Activated T-cell treated with anti-CD3 and anti-CD28 coated beads, Interleukin-2, amount 50 U/mL, for 72 hours (primary cell): Measurements from ENCODE around the gene PMEL. TPM values are rescaled to one million over a fixed set of nuclear protein-coding genes. Genes with fewer than 3 reads are reported as not detected.
"Not testable (repeated sequence)": the region's sequence is repeated elsewhere in the genome, so short reads cannot be mapped to it uniquely, and the experiment has no call there.

Source experiments
- ATAC-seq, 2 donors: fragments of 150-1000 bp; cut with Tn5 transposase; replicated peaks in 1 of 2; 2 replicates each; pipeline ENCODE4 v1.10.0; 2021; ENCODE audit warnings: moderate library complexity in 2 of 2, mild to moderate bottlenecking in 1 of 2
- DNase-seq, 2 donors: peaks; one replicate each; pipeline ENCODE4 v3.0.0; 2021 to 2022; ENCODE audit warnings: mixed read lengths in 1 of 2
- H3K27ac Mint-ChIP-seq: one replicate; pipeline ENCODE4 v1.8.0; 2022; ENCODE audit warnings: mild to moderate bottlenecking, moderate library complexity, mixed read lengths
- H3K27me3 Mint-ChIP-seq: one replicate; pipeline ENCODE4 v1.8.0; 2022; ENCODE audit warnings: low read depth, mixed read lengths
- H3K36me3 Mint-ChIP-seq, 2 donors: one replicate each; pipeline ENCODE4 v1.8.0; 2022; ENCODE audit warnings: mixed read lengths in 2 of 2, mild to moderate bottlenecking in 1 of 2; ENCODE audit not compliant: insufficient read depth in 2 of 2
- H3K4me1 Mint-ChIP-seq: one replicate; pipeline ENCODE4 v1.8.0; 2022; ENCODE audit warnings: low read depth, mixed read lengths
- H3K4me3 Mint-ChIP-seq, 2 donors: one replicate each; pipeline ENCODE4 v1.8.0; 2022; ENCODE audit warnings: mild to moderate bottlenecking in 2 of 2, mixed read lengths in 2 of 2, moderate library complexity in 2 of 2
- H3K9me3 Mint-ChIP-seq, 2 donors: one replicate each; pipeline ENCODE4 v1.8.0; 2022; ENCODE audit warnings: mixed read lengths in 2 of 2
- total RNA-seq, 2 donors: library from RNA; stranded (reverse); gene quantifications; one replicate each; pipeline ENCODE4 v1.2.3, GENCODE V29; 2022

The PMEL gene
- total RNA-seq: 1 to 10 TPM in 1 of 2 donors, under 1 TPM in 1; 1.00 to 1.9 TPM

DNA sequence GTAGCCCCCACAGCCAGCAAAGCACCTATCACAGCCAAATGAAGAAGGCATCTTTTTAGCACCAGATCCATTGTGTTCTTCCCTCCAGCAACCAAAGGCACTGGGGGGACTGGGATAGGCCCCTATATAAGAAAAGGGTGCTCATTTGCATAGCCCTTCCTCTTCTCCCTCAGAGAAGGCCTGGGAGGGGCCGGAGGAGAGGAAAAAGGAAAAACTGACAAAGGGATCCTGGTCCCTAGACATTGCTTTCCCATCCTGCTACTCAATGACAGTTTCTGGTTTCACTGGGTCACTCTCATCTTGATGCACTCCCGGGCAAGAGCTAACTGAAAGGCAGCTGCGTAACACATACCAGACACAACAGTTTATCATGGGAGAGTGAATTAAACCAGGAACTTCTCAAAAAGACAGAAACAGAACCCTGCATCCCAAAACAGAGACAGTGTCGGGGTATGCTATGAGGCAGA lies at the start of gene PMEL:
TSS of gene PMEL (minus strand) at position 102 of the 467 bp plus-strand sequence. CDS start at position 71, 31 bp downstream.
- Mint-ChIP-seq H3K36me3 (peaks cover 11 to 12% of the 10 kb centered on the region in 2 donors), H3K27ac (peak within 1 kb of the TSS; percentile 82), H3K4me3 (peak within 1 kb of the TSS; percentile 99 to 100), H3K27me3 (no peaks in the 10 kb centered on the region), H3K4me1 (peaks cover 37% of the 10 kb centered on the region), H3K9me3 (no peaks in the 10 kb centered on the region)
- no peak for ATAC-seq
- no peak for DNase-seq

DNA sequence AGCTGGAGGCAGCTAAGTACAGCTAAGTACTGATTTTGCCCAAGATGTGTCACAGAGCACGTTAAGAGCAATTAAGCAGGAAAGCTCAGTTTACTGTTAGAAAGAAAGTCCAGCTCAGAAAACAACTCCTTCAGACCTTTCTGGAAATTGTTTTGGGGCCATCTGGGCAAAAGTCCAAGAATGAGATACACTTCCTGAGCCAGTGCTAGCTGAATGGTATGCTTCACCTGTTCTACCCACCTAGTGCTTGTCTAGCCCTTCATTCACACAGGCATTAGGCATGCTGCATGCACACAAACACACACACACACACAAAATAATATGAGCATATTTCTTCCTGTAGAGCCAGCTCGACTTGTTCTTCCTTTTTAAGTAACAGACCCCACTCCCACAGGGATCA lies 48.4 kb upstream of the PMEL start:
- Mint-ChIP-seq H3K4me1 (peaks cover 37% of the 10 kb centered on the region), H3K27me3 (no peaks in the 10 kb centered on the region), H3K4me3 (no peak overlapping the region), H3K27ac (no peak overlapping the region), H3K9me3 (no peaks in the 10 kb centered on the region), H3K36me3 (no peaks in the 10 kb centered on the region)
- DNase-seq (no peak), ATAC-seq (no peak)

GRCh38 chr12:56013482-56013881 lies 47.6 kb upstream of the PMEL start:
- no peaks in the 10 kb centered on the region for H3K27me3 Mint-ChIP-seq
- no peak overlapping the region for H3K4me3 Mint-ChIP-seq
- H3K27ac Mint-ChIP-seq: no peak overlapping the region
- no peak for ATAC-seq
- no peak for DNase-seq
- H3K4me1 Mint-ChIP-seq: peaks cover 44% of the 10 kb centered on the region
- H3K9me3 Mint-ChIP-seq: no peaks in the 10 kb centered on the region
- peaks cover 0 to 2% of the 10 kb centered on the region in 2 donors for H3K36me3 Mint-ChIP-seq

DNA sequence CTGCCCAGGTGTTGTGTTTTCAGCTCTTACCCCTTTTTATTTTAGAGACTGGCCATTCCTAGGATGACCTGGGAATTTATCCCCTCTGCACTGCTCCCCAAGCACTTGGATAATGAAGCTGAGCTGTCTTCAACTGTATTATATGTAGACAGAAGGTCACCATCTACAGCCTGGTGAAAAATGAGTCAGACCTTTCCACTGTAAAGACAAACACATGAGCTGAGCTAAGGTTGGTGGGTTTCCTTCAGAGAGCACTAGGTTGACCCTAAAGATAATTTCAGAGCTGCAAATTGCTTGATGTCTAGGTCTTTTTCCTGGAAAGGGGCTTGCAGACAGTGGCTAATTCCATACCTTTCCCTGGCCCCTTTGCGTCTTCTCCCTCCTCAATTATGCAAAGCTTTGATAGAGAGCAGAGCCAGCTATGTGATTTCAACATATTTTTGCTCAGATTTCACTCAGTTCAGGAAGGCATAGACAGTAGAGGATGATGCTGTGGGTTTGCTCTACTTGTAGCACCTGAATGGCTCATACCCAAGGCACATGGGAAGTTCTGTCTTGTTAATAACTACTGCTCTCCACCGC lies 45.8 kb upstream of the PMEL start:
- Mint-ChIP-seq H3K27ac (no peak overlapping the region), H3K36me3 (peaks cover 0 to 2% of the 10 kb centered on the region in 2 donors), H3K4me1 (peaks cover 58% of the 10 kb centered on the region), H3K27me3 (no peaks in the 10 kb centered on the region), H3K9me3 (no peaks in the 10 kb centered on the region), H3K4me3 (no peak overlapping the region)
- ATAC-seq: no peak
- no peak for DNase-seq

- H3K27ac Mint-ChIP-seq: no peak overlapping the region
- ATAC-seq (no peak), DNase-seq (no peak)
- H3K27me3 Mint-ChIP-seq: no peaks in the 10 kb centered on the region
- H3K9me3 Mint-ChIP-seq: no peaks in the 10 kb centered on the region
- H3K4me3 Mint-ChIP-seq: peak overlapping the region in 1 of 2 donors; percentile 5
- H3K36me3 Mint-ChIP-seq: peaks cover 0 to 2% of the 10 kb centered on the region in 2 donors
- H3K4me1 Mint-ChIP-seq: peaks cover 44% of the 10 kb centered on the region
These were observed 44.3 kb upstream of the PMEL start for GRCh38 chr12:56010111-56010570.

- H3K4me1 Mint-ChIP-seq: peaks cover 44% of the 10 kb centered on the region
- H3K27ac Mint-ChIP-seq: peak overlapping the region; percentile 59
- peak; percentile 80 to 81 for ATAC-seq
- H3K4me3 Mint-ChIP-seq: peak overlapping the region; percentile 83 to 85
- peaks cover 2 to 6% of the 10 kb centered on the region in 2 donors for H3K36me3 Mint-ChIP-seq
- no peaks in the 10 kb centered on the region for H3K9me3 Mint-ChIP-seq
- H3K27me3 Mint-ChIP-seq: no peaks in the 10 kb centered on the region
- peak; percentile 73 to 75 for DNase-seq
These were observed 42.0 kb upstream of the PMEL start for GRCh38 chr12:56007564-56008559.

- DNase-seq (no peak), ATAC-seq (no peak)
- H3K36me3 Mint-ChIP-seq: peaks cover 2 to 6% of the 10 kb centered on the region in 2 donors
- no peaks in the 10 kb centered on the region for H3K27me3 Mint-ChIP-seq
- H3K4me1 Mint-ChIP-seq: peaks cover 26% of the 10 kb centered on the region
- no peaks in the 10 kb centered on the region for H3K9me3 Mint-ChIP-seq
- no peak overlapping the region for H3K4me3 Mint-ChIP-seq
- no peak overlapping the region for H3K27ac Mint-ChIP-seq
These were observed 38.4 kb upstream of the PMEL start for GRCh38 chr12:56004211-56004610.

GRCh38 chr12:56003376-56003775 lies 37.5 kb upstream of the PMEL start:
- not testable (repeated sequence) for H3K9me3 Mint-ChIP-seq, H3K27me3 Mint-ChIP-seq
- peaks cover 19% of the 10 kb centered on the region for H3K4me1 Mint-ChIP-seq

GRCh38 chr12:56001487-56002100 lies 35.8 kb upstream of the PMEL start:
- Mint-ChIP-seq H3K27me3 (no peaks in the 10 kb centered on the region), H3K36me3 (peaks cover 0 to 7% of the 10 kb centered on the region in 2 donors), H3K9me3 (no peaks in the 10 kb centered on the region), H3K4me3 (no peak overlapping the region), H3K27ac (no peak overlapping the region), H3K4me1 (peaks cover 16% of the 10 kb centered on the region)
- ATAC-seq (no peak), DNase-seq (no peak)

More at GRCh38 chr12:56003376-56003775, 37.5 kb upstream of the PMEL start:
- DNase-seq, H3K36me3 Mint-ChIP-seq, H3K27ac Mint-ChIP-seq, ATAC-seq, H3K4me3 Mint-ChIP-seq: not testable (repeated sequence)

DNA sequence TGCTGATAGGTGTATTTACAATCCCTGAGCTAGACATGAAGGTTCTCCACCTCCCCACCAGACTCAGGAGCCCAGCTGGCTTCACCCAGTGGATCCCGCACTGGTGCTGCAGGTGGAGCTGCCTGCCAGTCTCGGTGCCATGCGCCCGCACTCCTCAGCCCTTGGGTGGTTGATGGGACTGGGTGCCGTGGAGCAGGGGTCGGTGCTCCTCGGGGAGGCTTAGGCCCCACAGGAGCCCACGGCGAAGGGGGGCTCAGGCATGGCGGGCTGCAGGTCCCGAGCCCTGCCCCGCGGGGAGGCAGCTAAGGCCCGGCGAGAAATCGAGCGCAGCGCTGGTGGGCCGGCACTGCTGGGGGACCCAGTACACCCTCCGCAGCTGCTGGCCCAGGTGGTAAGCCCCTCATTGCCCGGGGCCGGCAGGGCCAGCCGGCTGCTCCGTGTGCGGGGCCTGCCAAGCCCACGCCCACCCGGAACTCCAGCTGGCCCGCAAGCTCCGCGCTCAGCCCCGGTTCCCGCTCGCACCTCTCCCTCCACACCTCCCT lies 34.2 kb upstream of the PMEL start:
- ATAC-seq, DNase-seq, H3K9me3 Mint-ChIP-seq, H3K4me3 Mint-ChIP-seq, H3K36me3 Mint-ChIP-seq, H3K27me3 Mint-ChIP-seq, H3K27ac Mint-ChIP-seq: not testable (repeated sequence)
- peaks cover 23% of the 10 kb centered on the region for H3K4me1 Mint-ChIP-seq

DNA sequence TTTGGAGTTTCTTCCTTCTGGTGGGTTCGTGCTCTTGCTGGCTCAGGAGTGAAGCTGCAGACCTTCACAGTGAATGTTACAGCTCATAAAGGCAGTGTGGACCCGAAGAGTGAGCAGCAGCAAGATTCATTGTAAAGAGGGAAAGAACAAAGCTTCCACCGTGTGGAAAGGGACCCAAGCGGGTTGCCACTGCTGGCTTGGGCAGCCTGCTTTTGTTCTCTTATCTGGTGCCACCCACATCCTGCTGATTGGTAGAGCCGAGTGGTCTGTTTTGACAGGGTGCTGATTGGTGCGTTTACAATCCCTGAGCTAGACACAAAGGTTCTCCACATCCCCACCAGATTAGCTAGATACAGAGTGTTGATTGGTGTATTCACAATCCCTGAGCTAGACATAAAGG lies 33.7 kb upstream of the PMEL start:
- not testable (repeated sequence) for H3K27ac Mint-ChIP-seq, H3K36me3 Mint-ChIP-seq, DNase-seq, H3K9me3 Mint-ChIP-seq, H3K4me3 Mint-ChIP-seq, H3K27me3 Mint-ChIP-seq, ATAC-seq
- peaks cover 23% of the 10 kb centered on the region for H3K4me1 Mint-ChIP-seq

DNA sequence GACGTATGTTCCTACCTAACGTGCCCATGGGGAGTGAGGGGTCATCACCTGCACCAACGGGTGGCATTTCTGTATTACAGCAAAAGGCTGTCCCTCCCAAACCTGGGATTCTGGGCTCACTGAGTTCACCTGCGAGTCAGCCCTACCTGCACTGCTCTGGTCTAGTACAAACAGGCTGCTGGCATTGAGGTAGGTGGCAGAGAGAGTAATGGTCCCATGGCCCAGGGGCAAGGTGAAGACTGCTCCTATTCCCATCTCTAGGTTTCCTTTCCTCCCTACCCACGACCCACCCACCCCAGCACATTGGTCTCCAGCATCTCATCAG lies 31.7 kb upstream of the PMEL start:
- Mint-ChIP-seq H3K27me3 (no peaks in the 10 kb centered on the region), H3K36me3 (peaks cover 0 to 4% of the 10 kb centered on the region in 2 donors), H3K4me3 (peak overlapping the region; percentile 82 to 83), H3K4me1 (peaks cover 23% of the 10 kb centered on the region), H3K27ac (no peak overlapping the region), H3K9me3 (no peaks in the 10 kb centered on the region)
- DNase-seq: no peak
- peak; percentile 7 to 19 for ATAC-seq
